ENCODE results near the gene GRID1.

GRCh38 chr10:85917601-85918000, 449.0 kb downstream of the GRID1 start:
- TF ChIP-seq GATA2 (IDR thresholded peaks at IDR 0.05; ENCODE audit: low read depth, low read length) (no peak), GATA3 (IDR thresholded peaks at IDR 0.05; ENCODE audit: low read depth, low read length) (no peak)

Measured in SH-SY5Y (cell line).